ENCODE measurements around the gene PDXDC1.
"Not testable (repeated sequence)": the region's sequence is repeated elsewhere in the genome, so short reads cannot be mapped to it uniquely, and the experiment has no call there.

Gene PDXDC1

GRCh38 chr16:14974656-14975417 lies at the start of gene PDXDC1:
Gene PDXDC1 (plus strand): TSS chr16:14975026. CDS start chr16:14975200, 174 bp downstream.
- DNase-seq (ENCODE audit: low read depth): peak; percentile 53
- H3K4me3 ChIP-seq (ENCODE audit: low read length): peak within 1 kb of the TSS; percentile 72

DNA sequence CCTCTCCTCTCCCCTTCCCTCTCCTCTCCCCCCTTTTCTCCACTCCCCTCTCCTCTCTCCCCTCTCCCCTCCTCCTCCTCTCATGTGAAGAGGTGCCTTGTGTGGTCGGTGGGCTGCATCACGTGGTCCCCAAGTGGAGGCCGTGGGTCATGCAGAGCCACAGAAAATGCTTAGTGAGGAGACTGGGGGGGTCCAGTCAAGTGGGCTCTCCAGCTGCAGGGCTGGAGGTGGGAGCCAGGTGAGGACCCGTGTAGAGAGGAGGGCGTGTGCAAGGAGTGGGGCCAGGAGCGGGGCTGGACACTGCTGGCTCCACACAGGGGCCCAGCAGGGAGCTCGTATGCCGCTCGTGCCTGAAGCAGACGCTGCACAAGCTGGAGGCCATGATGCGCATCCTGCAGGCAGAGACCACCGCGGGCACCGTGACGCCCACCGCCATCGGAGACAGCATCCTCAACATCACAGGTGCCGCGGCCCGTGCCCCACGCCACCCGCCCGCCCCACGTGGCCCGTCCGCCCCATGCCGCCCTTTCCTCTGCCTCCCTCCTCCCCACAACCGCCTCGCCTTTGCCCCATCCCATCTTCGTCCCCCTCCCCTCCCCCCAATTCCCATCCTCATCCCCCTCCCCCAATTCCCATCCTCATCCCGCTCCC lies 46.6 kb upstream of the PDXDC1 start:
- not testable (repeated sequence) for DNase-seq (ENCODE audit: low read depth); H3K4me3 ChIP-seq (ENCODE audit: low read length)

GRCh38 chr16:14929176-14929575 lies 45.6 kb upstream of the PDXDC1 start:
- not testable (repeated sequence) for DNase-seq (ENCODE audit: low read depth); H3K4me3 ChIP-seq (ENCODE audit: low read length)

GRCh38 chr16:14930246-14930645 lies 44.6 kb upstream of the PDXDC1 start:
- DNase-seq (ENCODE audit: low read depth); H3K4me3 ChIP-seq (ENCODE audit: low read length): not testable (repeated sequence)

DNA sequence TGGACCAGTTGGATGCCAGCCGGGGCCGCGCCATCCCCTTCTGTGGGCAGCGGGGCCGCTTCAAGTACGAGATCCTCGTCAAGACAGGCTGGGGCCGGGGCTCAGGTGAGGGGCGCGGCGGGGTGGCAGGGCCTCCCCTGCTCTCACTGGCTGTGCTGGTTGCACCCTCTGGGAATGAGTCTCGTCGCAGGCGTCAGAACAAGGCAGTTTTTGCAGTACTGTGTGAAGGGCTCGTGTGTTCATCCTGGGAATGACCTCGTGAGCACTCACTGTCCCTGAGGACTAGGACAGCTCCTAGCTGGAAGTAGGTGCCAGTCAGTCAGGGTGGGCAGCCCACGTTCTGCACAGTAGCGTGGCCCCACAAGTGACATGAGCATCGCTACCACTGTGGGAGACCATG lies 43.9 kb upstream of the PDXDC1 start:
- DNase-seq (ENCODE audit: low read depth); H3K4me3 ChIP-seq (ENCODE audit: low read length): not testable (repeated sequence)

DNA sequence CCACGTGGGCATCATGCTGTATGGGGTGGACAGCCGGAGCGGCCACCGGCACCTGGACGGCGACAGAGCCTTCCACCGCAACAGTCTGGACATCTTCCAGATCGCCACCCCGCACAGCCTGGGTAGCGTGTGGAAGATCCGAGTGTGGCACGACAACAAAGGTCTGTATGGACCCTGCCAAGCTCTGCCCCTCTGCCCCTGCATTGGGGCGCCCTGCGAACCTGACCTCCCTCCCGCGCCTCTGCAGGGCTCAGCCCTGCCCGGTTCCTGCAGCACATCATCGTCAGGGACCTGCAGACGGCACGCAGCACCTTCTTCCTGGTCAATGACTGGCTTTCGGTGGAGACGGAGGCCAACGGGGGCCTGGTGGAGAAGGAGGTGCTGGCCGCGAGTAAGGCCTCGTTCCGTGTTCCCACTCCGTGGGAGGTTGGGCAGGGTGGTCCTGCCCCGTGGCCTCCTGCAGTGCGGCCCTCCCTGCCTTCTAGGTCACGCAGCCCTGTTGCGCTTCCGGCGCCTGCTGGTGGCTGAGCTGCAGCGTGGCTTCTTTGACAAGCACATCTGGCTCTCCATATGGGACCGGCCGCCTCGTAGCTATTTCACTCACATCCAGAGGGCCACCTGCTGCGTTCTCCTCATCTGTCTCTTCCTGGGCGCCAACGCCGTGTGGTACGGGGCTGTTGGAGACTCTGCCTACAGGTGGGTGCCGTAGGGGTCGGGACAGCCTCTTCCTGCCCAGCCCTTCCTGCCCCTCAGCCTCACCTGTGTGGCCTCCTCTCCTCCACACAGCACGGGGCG lies 42.0 kb upstream of the PDXDC1 start:
- not testable (repeated sequence) for DNase-seq (ENCODE audit: low read depth); H3K4me3 ChIP-seq (ENCODE audit: low read length)

- not testable (repeated sequence) for H3K4me3 ChIP-seq (ENCODE audit: low read length); DNase-seq (ENCODE audit: low read depth)
These were observed 37.7 kb upstream of the PDXDC1 start, which contains the start of gene NPIPA1 for GRCh38 chr16:14937143-14937542. Gene NPIPA1 (plus strand): TSS chr16:14937443. CDS start chr16:14937443, 0 bp downstream.

- not testable (repeated sequence) for H3K4me3 ChIP-seq (ENCODE audit: low read length); DNase-seq (ENCODE audit: low read depth)
These were observed 36.8 kb upstream of the PDXDC1 start for GRCh38 chr16:14937994-14938393.

DNA sequence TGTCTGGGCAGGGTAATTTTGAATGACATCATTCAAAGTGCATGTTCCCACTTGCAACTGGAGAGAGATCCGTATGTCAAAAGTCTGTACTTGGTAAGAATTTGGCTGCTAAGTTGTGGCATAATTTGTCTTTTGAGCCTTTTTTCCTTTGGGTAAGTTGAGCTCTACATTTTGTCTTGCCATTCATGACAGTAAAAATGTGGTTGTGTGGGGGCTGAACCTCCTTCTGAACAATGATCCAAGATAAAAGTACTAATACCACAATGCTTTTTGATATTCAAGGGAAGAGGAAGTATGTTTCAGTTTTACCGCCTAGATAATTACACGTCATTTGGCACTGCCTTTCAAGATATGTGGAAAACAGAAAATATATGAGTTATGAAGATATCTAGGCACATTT lies 32.1 kb upstream of the PDXDC1 start:
- DNase-seq (ENCODE audit: low read depth); H3K4me3 ChIP-seq (ENCODE audit: low read length): not testable (repeated sequence)

DNA sequence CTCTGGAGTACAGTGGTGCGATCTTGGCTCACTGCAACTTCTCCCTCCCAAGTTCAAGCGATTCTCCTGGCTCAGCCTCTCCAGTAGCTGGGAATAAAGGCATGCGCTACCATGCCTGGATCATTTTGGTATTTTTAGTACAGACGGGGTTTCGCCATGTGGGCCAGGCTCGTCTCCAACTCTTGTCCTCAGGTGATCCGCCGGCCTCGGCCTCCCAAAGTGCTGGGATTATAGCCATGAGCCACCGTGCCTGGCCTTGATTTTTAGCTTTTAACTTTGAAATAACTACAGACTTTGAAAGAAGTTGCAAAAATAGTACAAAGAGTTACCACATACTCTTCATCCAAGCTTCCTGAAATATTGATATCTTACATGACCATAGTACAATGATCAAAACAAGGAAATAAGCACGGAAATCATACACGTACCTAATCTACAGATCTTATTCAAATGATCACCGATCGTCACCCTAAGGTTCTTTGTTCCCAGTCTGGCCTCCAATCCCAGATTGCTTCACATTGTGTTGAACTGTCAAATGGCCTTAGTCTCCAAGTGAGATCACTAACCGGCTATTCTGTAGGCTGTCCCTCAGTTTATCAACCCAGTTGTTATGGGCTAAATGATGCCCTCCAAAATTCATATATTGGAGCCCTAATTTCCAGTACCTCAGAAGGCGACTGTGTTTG lies 19.1 kb upstream of the PDXDC1 start:
- no peak for DNase-seq (ENCODE audit: low read depth)
- no peak overlapping the region for H3K4me3 ChIP-seq (ENCODE audit: low read length)
- TF ChIP-seq CTCF (conservative IDR thresholded peaks at IDR 0.05; ENCODE audit: low read depth, low read length): no peak

DNA sequence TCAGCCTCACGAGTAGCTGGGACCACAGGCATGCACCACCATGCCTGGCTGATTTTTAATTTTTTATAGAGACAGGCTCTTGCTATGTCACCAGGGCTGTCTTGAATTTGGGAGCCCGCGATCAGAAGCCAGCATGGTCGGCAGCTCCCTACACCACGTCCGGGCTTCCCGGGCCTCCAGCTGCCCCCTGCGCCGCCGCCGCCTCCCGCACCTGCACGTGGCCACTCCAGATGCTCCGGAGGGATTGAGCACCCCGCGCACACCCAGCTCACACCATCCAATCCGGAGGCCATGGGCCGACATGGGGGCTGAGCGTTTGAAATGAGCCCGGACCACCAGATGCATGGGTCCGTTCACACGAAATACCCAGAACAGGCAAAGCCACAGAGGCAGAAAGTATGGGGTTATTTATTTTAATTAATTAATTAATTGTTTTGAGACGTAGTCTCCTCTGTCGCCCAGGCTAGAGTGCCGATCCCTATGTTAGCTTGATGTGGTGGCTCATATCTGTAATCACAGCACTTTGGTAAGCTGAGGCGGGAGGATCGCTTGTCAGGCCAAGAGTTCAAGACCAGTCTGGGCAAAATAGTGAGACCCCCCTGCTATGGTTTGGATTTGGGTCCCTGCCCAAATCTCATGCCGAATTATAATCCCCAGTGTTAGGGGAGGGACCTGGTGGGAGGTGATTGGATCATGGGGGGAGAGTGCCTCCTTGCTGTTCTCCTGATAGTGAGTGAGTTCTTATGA lies 17.1 kb upstream of the PDXDC1 start:
- no peak for TF ChIP-seq CTCF (conservative IDR thresholded peaks at IDR 0.05; ENCODE audit: low read depth, low read length)
- no peak for DNase-seq (ENCODE audit: low read depth)
- H3K4me3 ChIP-seq (ENCODE audit: low read length): no peak overlapping the region
